ENCODE data around the gene FASTKD1. TPM values are rescaled to one million over a fixed set of nuclear protein-coding genes. Genes with fewer than 3 reads are reported as not detected.
A peak's percentile ranks its signal among the peaks of the same experiment; 100 is the strongest.
"Not testable (repeated sequence)": the region's sequence is repeated elsewhere in the genome, so short reads cannot be mapped to it uniquely, and the experiment has no call there.

Gene FASTKD1, protein sequence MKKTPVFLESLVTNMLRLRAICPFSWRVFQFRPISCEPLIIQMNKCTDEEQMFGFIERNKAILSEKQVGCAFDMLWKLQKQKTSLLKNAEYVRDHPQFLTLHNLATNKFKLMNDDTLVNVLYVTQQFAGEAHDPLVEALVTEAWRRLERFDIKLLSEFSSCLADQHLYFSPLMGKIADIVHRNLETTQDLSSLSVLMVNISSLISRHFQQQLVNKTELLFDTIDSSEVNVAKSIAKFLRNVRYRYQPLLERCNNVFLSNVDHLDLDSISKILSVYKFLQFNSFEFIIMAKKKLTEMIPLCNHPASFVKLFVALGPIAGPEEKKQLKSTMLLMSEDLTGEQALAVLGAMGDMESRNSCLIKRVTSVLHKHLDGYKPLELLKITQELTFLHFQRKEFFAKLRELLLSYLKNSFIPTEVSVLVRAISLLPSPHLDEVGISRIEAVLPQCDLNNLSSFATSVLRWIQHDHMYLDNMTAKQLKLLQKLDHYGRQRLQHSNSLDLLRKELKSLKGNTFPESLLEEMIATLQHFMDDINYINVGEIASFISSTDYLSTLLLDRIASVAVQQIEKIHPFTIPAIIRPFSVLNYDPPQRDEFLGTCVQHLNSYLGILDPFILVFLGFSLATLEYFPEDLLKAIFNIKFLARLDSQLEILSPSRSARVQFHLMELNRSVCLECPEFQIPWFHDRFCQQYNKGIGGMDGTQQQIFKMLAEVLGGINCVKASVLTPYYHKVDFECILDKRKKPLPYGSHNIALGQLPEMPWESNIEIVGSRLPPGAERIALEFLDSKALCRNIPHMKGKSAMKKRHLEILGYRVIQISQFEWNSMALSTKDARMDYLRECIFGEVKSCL
- total RNA-seq (2014; rRNA removed; shearing (Covaris generic)) = 5.1 and 6.9 TPM in 2 replicates

DNA sequence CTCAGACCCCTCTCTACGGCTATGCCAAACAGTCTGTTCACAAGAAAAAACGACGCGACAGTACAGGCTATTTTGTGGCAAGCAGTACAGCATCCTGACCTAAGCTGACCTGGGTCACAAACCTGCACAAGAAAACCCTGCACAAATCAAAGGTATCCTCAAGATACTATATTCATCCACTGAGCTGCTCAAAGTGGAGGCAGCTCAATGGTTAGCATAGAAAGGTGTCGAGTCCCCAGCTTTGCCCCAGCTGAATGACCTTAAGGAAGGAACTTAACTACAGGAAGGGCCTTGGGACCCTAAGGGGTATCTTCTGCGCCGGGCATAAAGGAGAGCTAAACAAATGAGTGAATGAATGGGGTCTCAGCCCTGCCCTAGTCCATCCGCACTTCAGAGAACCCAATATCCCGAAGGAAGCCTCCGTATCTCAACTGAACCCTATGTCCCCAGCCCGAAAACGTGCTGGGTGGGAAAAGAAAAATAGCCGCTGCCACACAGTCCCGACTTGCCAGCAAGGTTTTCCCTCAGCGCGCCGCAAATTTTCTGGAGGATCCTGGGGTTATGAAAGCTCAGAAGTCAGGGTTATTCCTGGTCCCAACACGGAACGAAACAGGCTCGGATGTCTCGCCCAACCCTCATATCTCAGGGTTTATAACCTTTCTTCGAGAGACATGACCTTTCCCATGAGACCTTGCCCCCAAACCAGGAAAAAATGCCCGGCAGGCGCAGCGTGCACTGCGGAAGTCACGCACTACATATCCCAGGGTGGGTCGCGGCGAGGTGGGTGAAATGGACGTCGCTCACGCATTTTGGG is at the start of gene FASTKD1:
FASTKD1 (minus strand) TSS at position 706 of the 814 bp plus-strand sequence. CDS start 1,836 bp downstream, outside the sequence.
- peak; percentile 93 for DNase-seq (ENCODE audit: low spot score)

DNA sequence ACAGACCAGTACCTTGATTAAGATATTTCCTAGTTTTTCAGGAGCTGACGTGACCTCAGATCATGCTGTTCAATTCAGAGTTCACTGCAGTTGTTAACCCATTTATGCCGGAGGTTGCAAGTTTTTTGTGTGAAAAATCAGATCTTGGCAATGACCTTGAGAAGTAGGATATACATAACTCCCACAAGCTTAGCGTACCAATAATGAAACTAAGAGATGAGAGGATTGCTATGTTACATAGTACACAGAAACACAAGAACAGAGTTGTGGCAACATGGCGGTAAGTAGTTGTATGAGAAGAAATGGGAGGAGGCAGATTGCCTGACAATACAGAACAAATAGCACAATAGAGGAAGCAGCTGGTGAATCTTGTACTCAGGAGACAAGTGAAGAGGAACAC is 49.6 kb upstream of the FASTKD1 start:
- no peak for DNase-seq (ENCODE audit: low spot score)

DNA sequence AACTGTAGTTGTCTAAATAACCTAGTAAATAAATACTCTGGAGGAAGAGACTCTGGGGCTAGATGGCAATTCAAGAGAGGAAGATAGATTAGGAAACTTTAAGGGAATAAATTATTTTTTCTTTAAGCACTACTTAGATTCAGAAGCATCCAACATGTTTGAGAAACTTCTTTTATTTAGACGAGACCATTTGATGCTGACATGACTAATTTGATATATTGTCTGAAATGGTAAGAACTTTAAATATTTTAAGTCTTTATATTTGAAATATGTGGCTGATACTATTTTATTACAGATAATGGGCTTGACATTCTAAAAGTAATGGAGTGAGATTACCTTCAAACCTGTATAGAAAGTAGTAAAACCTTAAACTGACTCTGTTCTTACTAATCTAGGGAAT is 46.8 kb upstream of the FASTKD1 start:
- DNase-seq (ENCODE audit: low spot score) = no peak

DNA sequence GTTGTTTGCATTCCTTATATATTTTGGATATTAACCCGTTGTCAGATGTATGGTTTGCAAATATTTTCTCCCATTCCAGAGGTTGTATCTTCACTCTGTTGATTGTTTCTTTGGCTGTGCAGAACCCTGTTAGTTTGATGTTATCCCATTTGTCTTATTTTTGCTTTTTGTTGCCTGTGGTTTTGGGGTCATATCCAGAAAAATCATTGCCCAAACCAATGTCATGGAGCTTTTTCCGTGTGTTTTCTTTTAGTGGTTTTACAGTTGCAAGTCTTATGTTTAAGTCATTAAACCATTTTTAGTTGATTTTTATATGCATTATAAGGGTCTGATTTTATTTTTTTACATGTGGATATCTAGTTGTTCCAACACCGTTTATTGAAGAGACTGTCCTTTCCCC is 46.3 kb upstream of the FASTKD1 start:
- no peak for DNase-seq (ENCODE audit: low spot score)

DNA sequence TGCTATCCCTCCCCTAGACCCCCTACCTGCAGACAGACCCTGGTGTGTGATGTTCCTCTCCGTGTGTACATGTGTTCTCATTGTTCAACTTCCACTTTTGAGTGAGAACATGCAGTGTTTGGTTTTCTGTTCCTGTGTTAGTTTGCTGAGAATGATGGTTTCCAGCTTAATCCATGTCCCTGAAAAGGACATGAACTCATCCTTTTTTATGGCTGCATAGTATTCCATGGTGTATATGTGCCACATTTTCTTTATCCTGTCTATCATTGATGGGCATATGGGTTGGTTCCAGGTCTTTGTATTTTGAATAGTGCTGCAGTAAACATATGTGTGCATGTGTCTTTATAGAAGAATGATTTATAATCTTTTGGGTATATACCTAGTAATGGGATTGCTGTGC is 42.3 kb upstream of the FASTKD1 start:
- DNase-seq (ENCODE audit: low spot score) = not testable (repeated sequence)

DNA sequence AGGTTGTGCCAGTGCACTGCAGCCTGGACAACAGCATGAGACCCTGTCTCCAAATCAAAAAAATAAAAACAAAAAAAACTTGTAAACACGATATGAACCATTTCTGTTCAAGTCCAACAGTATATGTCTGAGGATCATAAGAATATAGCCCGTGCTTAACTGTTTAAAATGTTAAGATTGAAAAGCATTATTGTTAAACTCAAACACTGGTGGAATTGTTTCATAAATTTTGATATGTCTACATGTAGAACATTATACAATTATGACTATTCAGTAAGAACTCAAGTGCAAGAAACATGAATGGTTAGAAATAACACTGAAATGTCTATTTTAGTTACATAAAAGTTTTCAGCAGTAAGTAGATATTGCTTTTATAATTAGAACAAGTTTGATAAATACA is 40.2 kb upstream of the FASTKD1 start:
- no peak for DNase-seq (ENCODE audit: low spot score)

DNA sequence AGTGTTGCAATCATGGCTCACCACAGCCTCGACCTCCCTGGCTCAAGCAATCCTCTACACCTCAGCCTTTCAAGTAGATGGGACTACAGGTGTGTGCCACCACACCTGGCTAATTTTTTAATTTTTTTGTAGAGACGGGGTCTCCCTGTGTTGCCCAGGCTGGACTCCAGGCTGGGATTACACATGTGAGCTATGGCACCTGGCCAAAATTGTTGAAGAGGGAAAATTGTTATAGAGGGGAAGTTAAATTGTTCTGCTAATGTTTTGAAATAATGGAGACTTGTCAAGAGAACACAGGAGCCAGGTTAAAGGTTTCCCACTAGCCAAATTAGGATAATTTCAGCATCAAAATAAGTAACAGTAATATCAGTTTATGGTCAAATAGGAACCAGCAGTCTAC is 35.6 kb upstream of the FASTKD1 start:
- no peak for DNase-seq (ENCODE audit: low spot score)

DNA sequence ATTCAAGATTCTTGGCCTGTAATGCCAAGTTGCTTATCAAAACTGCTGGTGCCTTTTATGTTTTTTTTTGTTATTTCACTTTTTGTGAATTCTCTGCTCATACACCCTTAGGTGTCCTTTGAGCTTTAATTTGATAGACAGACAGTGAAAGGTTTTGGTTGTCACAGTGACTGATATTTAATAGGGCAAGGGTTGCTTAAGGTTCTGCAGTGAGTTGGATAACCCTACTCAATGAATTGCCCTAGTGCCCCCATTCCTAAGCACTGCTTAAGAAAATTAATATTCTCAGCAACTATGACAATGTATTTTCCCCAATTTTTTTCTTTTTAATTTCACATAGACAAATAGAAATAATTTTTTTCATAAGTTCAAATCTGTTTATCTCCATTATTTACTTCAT is 25.9 kb upstream of the FASTKD1 start:
- DNase-seq (ENCODE audit: low spot score) = no peak

DNA sequence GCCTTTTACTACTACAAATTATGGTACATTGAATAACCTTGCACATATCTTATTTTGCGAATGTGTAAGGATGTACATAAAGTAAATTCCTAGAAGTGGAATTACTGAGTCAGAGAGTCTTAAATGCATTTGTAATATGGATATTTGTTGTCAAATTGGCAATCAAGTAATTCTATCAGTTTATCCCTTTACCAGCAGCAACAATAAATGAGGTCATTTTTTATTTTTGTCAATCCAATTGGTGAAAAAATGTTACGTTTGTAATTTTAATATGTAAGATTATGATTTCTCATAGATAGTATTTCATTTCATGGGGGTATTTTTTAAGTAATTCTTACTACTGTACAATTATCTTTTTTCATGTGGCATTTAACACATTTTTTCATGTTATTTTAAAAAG is 25.3 kb upstream of the FASTKD1 start:
- no peak for DNase-seq (ENCODE audit: low spot score)

DNA sequence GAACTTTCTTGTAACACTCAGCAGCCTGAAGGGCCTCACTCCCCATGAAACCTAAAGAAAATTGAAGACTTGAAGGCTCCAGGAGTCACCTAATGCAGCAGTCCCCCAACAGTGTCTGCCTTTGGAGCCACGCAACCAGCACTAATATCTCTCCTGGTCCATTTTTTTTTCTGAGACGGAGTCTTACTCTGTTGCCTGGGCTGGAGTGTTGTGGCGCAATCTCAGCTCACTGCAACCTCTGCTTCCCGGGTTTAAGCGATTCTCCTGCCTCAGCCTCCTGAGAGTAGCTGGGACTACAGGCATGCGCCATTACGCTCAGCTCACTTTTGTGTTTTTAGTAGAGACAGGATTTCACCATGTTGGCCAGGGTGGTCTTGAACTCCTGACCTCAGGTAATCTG is 22.9 kb upstream of the FASTKD1 start:
- not testable (repeated sequence) for DNase-seq (ENCODE audit: low spot score)

DNA sequence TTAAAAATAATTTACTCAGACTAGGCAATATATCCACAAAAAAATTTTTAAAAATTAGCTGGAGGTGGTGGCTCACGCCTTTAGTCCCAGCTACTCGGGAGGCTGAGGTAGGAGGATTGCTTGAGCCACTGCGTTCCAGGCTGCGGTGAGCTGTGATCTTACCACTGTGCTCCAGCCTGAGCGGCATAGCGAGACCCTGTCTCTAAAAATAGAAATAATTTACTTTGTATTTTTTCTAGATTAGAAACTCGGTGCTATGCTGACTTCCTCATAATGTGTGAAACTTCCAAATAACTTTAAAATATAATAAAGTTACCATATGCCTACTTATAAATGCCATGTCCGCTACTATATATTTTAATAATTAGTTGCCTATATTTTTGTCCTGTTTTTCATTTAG is 17.1 kb upstream of the FASTKD1 start:
- DNase-seq (ENCODE audit: low spot score) = no peak

DNA sequence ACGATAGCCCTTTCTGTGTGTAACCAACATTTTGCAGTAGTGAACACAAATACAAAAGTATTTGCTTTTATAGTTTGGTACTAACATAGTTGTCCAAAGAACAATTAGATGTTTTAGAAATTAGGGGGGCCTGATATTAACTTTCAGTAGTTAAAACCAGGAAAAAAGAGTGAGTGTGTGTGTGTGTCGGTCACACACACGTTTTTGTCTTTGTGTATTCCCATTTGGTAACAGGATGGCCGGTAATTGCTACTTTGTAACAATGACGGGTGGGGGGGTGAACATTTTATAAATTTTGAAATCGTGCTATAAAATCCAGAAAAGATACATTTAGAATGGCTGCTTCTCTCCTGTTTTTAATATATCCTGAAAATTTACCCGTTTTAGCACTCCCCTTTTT is 12.0 kb upstream of the FASTKD1 start:
- DNase-seq (ENCODE audit: low spot score) = no peak

DNA sequence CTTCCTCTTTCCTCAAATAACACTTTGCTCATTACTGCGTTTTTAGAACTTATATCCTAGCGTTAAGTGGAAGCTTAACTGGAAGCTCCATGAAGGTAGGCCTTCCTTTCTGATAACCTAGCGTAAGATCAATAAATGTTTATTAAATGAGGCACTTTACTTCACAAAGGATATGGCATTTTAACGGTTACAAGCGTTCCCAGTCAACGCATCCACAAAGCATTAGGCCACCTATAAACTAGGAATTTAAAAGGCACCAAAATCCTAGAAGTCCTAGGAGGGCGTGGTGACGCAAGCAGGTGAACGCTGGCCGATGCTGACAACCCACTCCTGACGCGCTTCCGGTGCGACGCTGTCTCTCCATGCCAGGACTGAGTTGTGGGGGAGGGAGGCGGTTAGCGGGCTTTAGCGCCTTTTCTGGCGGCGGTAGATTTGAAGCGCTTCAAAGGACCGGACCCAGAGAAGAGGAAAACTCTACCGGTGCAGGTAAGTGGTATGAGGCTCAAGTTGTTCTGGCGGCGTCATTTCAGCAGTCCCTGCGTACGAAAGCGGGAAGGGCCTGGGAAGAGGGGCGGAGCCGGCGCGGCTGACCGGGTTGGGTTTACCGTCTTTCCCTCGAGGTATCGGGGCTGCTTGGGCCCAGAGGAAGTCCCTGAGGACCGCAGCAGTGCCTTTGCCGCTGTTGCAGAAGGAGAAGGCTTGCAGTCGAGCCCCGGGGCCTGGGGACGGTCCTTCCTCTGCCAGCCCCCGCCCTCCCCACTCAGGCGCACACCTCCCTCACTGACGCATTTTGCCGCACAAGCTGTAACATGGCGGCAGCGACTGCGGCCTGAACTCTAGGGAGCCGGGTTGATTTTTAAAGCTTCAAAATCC is 10.6 kb upstream of the FASTKD1 start, which contains the start of gene PPIG:
PPIG (plus strand) TSS at position 347 of the 873 bp plus-strand sequence. CDS start 19,691 bp downstream, outside the sequence.
- peak; percentile 96 for DNase-seq (ENCODE audit: low spot score)

DNA sequence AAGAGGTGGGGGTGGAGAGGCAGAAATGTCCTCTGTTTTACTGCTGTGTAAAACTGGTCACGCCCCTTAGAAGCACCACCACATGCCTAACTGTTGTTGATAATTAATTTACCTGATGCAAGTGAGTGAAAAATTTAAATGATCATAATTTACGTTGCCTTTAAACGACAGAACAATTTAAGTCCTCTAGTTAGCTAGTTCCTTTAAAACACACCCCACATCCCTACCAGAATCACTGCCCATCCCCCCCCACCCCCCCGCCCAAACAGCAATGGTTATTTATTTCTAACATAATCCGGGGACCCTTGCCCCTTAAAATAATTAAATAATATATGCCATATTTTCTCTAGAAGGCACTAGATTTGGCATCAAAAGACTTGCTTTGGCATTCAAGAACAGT is 9.9 kb upstream of the FASTKD1 start:
- no peak for DNase-seq (ENCODE audit: low spot score)

DNA sequence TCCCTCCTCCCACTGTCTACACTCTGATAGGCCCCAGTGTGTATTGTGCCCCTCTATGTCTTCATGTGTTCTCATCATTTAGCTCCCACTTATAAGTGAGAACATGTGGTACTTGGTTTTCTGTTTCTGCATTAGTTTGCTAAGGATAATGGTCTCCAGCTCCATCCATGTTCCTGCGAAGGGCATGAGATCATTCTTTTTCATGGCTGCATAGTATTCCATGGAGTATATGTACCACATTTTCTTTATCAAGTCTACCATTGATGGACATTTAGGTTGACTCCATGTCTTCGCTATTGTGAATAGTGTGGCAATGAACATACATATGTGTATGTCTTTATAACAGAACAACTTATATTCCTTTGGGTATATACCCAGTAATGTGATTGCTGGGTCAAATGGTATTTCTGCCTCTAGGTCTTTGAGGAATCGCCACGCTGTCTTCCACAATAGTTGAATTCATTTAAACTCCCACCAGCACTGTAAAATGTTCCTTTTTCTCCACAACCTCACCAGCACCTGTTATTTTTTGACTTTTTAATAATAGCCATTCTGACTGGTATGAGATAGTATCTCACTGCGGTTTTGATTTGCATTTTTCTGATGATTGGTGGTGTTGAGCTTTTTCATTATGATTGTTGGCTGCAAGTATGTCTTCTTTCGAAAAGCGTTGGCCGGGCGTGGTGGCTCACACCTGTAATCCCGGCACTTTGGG is 9.0 kb upstream of the FASTKD1 start:
- DNase-seq (ENCODE audit: low spot score) = not testable (repeated sequence)

DNA sequence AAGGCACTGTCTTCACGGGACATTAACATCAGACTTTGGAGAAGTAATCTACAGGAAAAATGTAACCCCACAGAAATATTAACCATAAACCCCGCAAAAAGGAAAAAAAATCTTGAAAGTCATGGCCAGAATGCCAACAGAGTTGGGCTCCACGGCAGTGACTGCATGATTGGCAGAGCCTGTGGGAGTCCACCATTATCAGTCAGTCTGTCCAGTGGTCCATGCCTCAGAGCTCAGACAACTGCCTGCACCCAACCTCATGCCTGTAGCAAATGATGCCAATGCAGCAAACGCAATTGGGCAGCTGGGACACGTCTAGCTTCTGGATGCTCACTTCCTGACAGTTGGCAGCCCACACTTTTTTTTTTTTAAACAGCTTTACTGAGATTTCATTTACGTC is 5.4 kb upstream of the FASTKD1 start:
- DNase-seq (ENCODE audit: low spot score) = no peak

DNA sequence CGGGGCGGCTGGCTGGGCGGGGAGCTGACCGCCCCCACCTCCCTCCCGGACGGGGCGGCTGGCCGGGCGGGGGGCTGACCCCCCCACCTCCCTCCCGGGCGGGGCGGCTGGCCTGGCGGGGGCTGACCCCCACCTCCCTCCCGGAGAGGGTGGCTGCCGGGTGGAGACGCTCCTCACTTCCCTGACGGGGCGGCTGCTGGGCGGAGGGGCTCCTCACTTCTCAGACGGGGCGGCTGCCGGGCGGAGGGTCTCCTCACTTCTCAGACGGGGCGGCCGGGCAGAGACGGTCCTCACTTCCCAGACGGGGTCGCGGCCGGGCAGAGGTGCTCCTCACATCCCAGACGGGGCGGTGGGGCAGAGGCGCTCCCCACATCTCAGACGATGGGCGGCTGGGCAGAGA is 1.6 kb upstream of the FASTKD1 start:
- DNase-seq (ENCODE audit: low spot score) = not testable (repeated sequence)

DNA sequence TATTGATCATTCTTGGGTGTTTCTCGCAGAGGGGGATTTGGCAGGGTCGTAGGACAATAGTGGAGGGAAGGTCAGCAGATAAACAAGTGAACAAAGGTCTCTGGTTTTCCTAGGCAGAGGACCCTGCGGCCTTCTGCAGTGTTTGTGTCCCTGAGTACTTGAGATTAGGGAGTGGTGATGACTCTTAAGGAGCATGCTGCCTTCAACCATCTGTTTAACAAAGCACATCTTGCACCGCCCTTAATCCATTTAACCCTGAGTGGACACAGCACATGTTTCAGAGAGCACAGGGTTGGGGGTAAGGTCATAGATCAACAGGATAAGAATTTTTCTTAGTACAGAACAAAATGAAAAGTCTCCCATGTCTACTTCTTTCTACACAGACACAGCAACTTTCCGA is 874 bp upstream of the FASTKD1 start:
- not testable (repeated sequence) for DNase-seq (ENCODE audit: low spot score)

DNA sequence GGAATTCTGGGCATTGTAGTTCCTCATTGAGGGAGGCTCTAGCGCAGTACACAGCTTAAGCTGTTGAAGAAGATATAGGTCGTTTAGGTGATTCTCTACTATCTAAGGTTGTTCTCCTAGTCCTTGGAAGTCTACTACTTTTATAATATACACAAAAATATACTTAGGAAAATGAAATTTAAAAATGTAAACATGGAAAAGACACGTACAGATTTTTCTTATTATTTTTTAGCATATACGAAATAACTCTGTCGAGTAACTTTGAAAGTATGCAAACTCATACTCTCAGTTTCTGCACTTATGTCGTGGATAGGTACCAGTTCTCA is 272 bp upstream of the FASTKD1 start:
- no peak for DNase-seq (ENCODE audit: low spot score)

DNA sequence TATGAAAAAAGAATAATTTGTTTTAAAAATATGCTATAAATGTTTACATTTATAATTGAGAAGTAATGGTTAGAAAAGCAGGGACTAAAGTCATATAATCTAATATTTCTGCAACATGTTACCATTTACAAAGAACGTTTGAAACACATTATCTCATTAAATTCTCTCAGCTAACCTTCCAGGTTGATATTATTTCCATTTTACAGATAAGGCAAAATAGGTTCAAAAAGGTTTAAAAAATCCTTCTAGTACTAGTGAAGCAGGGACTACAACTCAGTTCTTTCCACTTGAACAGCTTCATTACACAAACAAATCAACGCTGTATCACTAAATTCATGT is 875 bp downstream of the FASTKD1 start:
- DNase-seq (ENCODE audit: low spot score) = no peak

All from HT-29 (cell line).